Colonic mucosa (tissue), 4 donors: Measurements from ENCODE around the gene TMEM108. TPM values are rescaled to one million over a fixed set of nuclear protein-coding genes. Genes with fewer than 3 reads are reported as not detected.

ENCODE experiments used
- DNase-seq: peaks from one replicate; pipeline ENCODE4 v3.0.0-alpha.2; 2020
- H3K27ac ChIP-seq: fragments of 200-600 bp; one replicate; pipeline ENCODE4 v1.8.0; 2021
- H3K27me3 ChIP-seq: fragments of 200-600 bp; one replicate; pipeline ENCODE4 v1.8.0; 2021
- H3K36me3 ChIP-seq: fragments of 200-600 bp; one replicate; pipeline ENCODE4 v1.8.0; 2021
- H3K4me1 ChIP-seq: fragments of 200-600 bp; one replicate; pipeline ENCODE4 v1.8.0; 2021; ENCODE audit warnings: mild to moderate bottlenecking
- H3K4me3 ChIP-seq: fragments of 200-600 bp; one replicate; pipeline ENCODE4 v1.8.0; 2021
- H3K9ac ChIP-seq, 2 donors: one replicate each; pipeline ENCODE4 v1.7.0; 2013; ENCODE audit warnings: control low read depth in 2 of 2, low read depth in 2 of 2, low read length in 2 of 2
- H3K9me3 ChIP-seq: fragments of 200-600 bp; one replicate; pipeline ENCODE4 v1.8.0; 2021
- intact Hi-C: fragments of 100-400 bp; cut with DNase I; formaldehyde crosslinking; loops from one replicate; pipeline ENCODE4 v1.14.1; 2022
- total RNA-seq, 2 donors: library from RNA; stranded (reverse); fragmentation: NEBNext Ultra II Directional in 1 of 2; extraction: Animal tissue kit (Norgen Biotek cat#: 25700) in 1 of 2; gene quantifications; one replicate each; pipeline ENCODE4 v1.2.1, GENCODE V29; 2021
- TF ChIP-seq, protein P1 (sequence below): fragments of 200-600 bp; IDR thresholded peaks from one replicate; pipeline ENCODE4 v1.8.0; 2022; ENCODE audit warnings: antibody characterized with exemption, mild to moderate bottlenecking
- donor health status: healthy.
- donor health status: DM: no; HTN: no; CAD: no.
- donor health status: DM: no; HTN: no; CAD: no.

TMEM108 gene
- total RNA-seq, 2 donors from 2014 or later: 0.20 to 0.82 TPM

DNA sequence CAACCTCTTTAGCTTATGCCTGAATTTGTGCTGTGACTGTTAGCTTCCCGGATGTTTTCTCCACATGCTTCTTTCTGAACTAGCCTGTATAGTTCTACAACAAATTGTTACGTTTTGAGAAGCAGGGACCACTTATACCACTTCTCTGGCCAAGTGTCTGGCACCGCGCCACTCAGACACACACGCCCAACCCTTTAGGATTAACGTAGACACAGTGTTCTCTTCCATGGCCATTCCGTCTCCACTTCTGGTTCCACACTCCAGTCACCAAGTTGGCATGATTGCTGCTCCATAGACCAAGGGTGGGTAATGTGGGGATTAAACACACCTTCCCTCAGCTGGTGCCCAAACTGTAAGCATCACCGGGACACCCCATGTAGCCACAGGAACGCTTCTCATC is 755 bp upstream of the TMEM108 start:
- Histone ChIP-seq H3K4me1 (no peaks in the 10 kb centered on the region), H3K4me3 (peak overlapping the region; percentile 31), H3K9ac (no peak overlapping the region), H3K27ac (no peak overlapping the region), H3K9me3 (no peaks in the 10 kb centered on the region), H3K27me3 (peaks cover 17% of the 10 kb centered on the region), H3K36me3 (no peaks in the 10 kb centered on the region)
- TF ChIP-seq, protein P1, sequence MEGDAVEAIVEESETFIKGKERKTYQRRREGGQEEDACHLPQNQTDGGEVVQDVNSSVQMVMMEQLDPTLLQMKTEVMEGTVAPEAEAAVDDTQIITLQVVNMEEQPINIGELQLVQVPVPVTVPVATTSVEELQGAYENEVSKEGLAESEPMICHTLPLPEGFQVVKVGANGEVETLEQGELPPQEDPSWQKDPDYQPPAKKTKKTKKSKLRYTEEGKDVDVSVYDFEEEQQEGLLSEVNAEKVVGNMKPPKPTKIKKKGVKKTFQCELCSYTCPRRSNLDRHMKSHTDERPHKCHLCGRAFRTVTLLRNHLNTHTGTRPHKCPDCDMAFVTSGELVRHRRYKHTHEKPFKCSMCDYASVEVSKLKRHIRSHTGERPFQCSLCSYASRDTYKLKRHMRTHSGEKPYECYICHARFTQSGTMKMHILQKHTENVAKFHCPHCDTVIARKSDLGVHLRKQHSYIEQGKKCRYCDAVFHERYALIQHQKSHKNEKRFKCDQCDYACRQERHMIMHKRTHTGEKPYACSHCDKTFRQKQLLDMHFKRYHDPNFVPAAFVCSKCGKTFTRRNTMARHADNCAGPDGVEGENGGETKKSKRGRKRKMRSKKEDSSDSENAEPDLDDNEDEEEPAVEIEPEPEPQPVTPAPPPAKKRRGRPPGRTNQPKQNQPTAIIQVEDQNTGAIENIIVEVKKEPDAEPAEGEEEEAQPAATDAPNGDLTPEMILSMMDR: no peak
- DNase-seq: no peak
- intact Hi-C loops: no loop called here

DNA sequence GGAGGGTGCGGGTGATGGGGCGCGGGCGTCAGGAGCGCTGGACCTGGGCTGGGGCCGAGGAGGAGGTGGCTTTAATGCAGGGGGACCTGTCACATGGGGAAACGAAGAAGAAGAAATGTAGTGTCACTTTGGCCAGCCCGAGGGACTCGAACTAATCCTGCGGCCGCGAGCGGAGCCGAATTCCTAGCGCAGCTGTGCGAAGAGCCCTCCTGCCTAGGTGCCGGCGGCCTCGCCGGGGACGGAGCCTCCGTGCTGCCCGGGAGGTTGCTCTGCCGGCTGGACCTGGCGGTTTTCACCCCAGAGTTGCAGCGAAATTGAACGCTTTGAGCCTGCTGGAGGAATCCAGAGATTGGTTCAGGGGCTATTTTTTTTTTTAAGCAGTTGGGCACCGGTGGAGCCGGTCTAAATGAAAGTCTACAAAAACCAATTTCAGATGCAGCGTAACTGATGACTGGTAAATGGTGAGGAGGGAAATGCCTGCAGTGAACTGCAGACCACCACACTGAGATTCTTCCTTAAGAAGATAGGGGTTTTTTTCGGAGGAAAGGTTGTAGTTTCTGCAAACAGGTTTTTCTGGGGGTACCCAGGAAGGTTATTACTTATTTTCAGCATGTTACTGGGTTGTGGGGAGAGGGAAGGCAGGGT is 662 bp downstream of the TMEM108 start:
- TF ChIP-seq, protein P1: no peak
- Histone ChIP-seq H3K4me1 (no peaks in the 10 kb centered on the region), H3K9me3 (no peaks in the 10 kb centered on the region), H3K36me3 (no peaks in the 10 kb centered on the region), H3K27ac (no peak overlapping the region), H3K4me3 (peak overlapping the region; percentile 31), H3K9ac (no peak overlapping the region), H3K27me3 (peaks cover 17% of the 10 kb centered on the region)
- intact Hi-C loops: no loop called here
- no peak for DNase-seq

GRCh38 chr3:133040696-133041523 is 2.7 kb downstream of the TMEM108 start:
- intact Hi-C loops: loop anchor here (5.0 to 10.0 kb wide), 3 partner anchors 306 to 381 kb away; no protein-coding TSS in a partner anchor
- peak; percentile 70 for DNase-seq
- H3K9me3 ChIP-seq: no peaks in the 10 kb centered on the region
- no peaks in the 10 kb centered on the region for H3K4me1 ChIP-seq
- TF ChIP-seq, protein P1: peak; percentile 34
- H3K27ac ChIP-seq: no peak overlapping the region
- no peaks in the 10 kb centered on the region for H3K36me3 ChIP-seq
- H3K9ac ChIP-seq: no peak overlapping the region
- H3K27me3 ChIP-seq: peaks cover 17% of the 10 kb centered on the region
- no peak overlapping the region for H3K4me3 ChIP-seq

- no peak overlapping the region for H3K27ac ChIP-seq
- TF ChIP-seq, protein P1: no peak
- H3K27me3 ChIP-seq: peaks cover 17% of the 10 kb centered on the region
- no peak overlapping the region for H3K9ac ChIP-seq
- H3K36me3 ChIP-seq: no peaks in the 10 kb centered on the region
- no peaks in the 10 kb centered on the region for H3K4me1 ChIP-seq
- intact Hi-C loops: loop anchor here (5.0 to 10.0 kb wide), 3 partner anchors 307 to 381 kb away; no protein-coding TSS in a partner anchor
- no peaks in the 10 kb centered on the region for H3K9me3 ChIP-seq
- no peak overlapping the region for H3K4me3 ChIP-seq
- no peak for DNase-seq
Measured at GRCh38 chr3:133041524-133041829, 3.3 kb downstream of the TMEM108 start.

GRCh38 chr3:133042778-133043177 is 4.6 kb downstream of the TMEM108 start:
- intact Hi-C loops: loop anchor here (5.0 to 10.0 kb wide), 3 partner anchors 308 to 380 kb away; no protein-coding TSS in a partner anchor
- H3K27me3 ChIP-seq: peaks cover 14% of the 10 kb centered on the region
- no peak overlapping the region for H3K4me3 ChIP-seq
- H3K36me3 ChIP-seq: no peaks in the 10 kb centered on the region
- TF ChIP-seq, protein P1: no peak
- H3K9me3 ChIP-seq: no peaks in the 10 kb centered on the region
- DNase-seq: no peak
- no peak overlapping the region for H3K27ac ChIP-seq
- no peak overlapping the region for H3K9ac ChIP-seq
- no peaks in the 10 kb centered on the region for H3K4me1 ChIP-seq
